ENCODE data around the gene POLA1.

POLA1 gene

DNA sequence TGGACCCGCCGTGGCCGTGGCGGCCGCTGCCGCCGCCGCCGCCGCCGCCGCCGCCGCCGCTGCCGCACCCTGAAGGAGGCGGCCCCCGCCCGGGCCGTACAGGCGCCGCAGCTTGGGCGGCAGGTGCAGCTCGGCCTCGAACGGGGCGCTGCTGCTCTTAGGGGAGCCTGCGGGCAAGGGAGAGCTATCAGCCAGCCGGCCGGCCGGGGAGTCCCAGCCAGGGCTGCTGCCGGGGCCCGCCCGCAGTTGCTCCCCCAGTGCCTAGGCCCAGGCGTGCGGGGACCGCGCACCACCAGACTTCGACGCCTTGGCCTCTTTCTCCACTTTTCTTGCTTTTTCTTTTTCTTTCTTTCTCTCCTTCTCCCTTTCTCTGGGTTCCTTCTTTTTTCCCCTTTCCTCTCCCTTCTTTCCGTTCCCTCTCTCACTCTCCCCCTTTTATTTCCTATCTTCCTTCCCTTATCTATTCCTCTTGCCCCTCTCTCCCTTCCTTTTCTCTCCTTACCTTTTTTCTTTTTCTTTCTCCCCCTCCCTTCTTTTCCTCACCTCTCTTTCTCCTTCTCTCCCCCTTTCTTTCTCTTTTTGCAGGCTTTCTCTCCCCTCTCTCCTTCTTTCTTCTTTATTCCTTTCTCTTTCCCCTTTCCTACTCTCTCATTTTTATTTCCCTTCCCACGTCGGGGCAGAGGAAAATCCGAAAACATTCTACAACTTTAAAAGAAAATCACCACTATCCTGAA lies 320.1 kb downstream of the POLA1 start:
- no peak for DNase-seq

DNA sequence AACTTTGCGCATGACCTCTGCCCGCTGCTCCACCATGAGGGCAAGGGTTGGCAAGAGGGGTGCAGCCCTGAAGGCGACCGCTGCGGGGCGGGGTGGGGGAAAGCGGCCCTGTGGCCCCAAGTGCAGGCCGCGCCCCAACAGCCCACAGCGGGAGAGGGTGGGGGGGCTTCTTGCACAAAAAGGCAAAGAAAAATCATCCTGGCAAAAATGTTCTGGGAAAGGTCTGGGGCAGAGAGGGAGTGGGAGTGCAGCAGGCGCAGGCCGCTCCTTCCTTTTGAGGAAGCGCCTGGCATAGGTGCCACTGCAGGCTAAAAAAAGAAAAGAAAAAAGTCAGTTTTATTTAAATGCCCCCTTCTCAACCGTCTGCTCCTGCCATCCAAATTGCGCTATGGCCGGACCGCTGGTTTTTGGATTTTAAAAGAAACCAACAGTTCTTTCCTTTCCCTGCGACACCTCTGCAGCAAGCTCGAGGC lies 320.7 kb downstream of the POLA1 start:
- DNase-seq, result no peak

DNA sequence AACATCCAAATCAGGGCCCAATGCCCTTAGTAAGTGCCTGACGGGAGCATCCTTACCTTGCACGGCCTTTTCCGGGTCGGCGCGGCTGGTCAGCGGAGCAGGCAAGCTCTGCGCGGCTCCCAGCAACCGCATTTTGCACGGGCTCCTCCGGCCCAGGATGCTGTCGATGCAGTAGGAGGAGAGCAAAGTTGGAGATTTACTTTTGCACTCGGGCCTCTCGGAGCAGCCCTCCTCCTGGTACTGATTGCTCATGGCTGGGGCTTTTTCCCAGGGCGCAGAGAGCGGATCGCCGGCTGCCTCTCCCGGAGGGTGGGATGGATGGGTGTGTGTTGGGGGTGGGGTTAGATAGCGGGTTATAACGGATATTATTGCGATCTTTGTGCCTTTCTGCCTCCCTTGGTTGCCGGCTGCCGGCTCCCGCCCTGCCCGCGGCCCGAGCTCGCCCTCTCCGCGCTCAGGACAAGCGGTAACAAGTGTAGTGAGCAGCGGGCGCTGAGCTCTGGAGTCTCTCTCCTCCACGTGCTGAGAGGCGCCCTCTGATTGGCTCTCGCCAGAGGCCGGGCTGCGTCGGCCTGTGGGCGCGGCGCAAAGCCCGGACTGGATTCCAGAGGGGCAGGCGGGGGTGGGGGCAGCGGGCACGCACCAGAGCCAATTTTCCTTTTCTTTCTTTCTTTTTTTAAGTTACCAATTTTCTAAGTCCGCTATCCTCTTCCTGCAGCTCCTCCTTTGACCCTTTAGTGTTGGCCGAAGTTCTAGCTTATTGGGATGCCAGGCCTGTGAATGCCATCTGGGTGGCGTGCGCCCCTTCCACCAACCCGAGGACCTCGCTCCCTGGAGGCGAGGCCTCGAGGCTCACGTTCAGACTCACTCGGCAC lies 322.0 kb downstream of the POLA1 start, which contains the start of gene ARX:
TSS of gene ARX (minus strand) at position 480 of the 875 bp plus-strand sequence. CDS start at position 252, 228 bp downstream.
- DNase-seq, result no peak

DNA sequence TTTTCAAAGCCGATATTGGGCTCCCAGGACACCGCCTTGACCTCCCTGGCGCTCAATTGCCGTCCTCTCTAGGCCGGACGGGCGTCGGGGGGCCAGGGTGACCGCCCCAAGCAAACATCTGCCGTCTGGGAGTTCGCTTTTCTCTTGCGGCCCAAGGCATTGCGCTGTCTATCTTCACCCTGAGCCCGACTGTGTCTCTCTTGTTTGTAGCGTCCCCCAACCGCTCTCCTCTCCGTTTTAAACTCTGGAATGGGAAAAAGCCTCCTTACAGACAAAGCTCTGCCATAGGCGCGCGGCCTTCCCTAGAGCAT lies 322.6 kb downstream of the POLA1 start:
- no peak for DNase-seq

GRCh38 chrX:25016938-25017598 lies 323.4 kb downstream of the POLA1 start:
- DNase-seq, result no peak

GRCh38 chrX:25017667-25018247 lies 324.0 kb downstream of the POLA1 start:
- no peak for DNase-seq

DNA sequence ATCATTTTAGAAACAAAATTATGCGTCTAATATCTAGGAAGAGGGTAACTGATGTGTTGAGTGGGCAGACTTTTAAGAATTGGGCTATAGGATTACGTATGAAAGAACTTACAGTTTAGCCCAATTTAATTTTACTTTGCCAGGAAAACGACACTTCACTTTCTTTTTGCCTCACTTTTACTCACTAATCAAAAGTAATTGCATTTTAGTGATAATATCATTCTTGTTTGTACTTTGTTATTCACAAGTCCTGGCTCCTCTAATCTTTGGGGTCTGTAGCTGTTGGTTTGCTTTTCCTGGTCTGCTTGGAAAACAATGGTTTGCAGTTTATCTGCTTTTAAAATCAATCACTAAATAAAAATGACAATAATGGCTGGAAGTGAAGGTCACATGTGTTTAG lies 325.0 kb downstream of the POLA1 start:
- no peak for DNase-seq

DNA sequence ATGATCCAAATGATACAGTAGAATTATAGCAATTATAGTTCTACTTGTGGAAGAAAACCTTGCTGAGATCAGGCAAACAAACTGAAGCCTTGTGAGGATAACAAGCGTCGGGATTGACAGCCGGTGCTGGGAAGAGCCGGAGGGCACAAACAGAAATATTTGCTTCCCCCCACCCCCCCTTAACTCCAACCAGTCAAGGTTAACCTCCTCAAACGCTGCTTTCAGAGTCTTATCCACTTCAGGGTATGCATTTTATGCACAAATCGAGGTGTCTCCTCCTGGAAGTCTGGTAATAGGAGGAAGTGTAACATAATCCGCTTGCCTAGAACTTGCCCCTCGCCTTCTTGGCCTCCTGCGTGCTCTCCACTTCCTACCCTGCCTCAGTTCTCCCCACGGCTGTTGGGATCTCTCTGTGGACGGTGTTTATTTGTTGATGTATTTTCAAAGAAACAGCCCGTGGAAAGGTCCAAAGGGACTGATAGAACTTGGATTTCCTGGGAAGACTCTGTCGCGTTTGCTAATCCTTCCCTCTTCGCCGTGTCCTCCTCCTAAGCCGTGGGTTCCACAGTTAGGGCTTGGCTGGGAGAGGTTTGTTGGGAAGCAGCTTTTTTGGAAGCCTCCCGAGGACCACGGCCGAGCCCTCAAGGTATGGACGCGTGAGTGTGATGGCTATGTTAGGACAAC lies 326.1 kb downstream of the POLA1 start:
- DNase-seq, result no peak

- no peak for DNase-seq
Measured at GRCh38 chrX:25020391-25020904, 326.7 kb downstream of the POLA1 start.

DNA sequence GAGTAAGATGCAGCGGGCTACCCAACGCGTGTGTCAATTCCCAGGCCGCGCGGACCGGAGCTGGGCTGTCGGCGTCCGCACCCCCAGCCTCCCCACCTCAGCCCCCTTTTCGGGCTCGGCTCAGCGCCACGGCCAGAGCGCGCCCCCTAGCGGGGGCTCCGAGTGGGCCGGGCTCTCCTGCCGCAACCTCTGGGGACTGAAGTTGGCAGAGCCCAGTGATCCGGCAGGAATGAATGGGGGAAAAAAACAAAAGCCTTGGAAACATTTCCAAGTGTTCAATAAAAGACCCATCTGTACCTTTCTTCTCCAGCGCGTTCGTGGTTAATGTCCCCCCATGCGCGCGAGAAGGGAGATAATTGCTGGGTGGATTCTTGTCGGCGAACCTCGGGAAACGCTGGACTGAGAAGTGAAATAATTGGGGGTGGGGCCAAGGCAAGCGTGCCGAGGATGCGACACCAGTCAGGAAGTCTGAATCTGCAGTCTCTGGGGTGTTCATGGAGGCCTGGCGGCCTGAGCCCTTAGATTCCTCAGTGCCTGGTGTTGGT lies 327.3 kb downstream of the POLA1 start:
- DNase-seq, result no peak

DNA sequence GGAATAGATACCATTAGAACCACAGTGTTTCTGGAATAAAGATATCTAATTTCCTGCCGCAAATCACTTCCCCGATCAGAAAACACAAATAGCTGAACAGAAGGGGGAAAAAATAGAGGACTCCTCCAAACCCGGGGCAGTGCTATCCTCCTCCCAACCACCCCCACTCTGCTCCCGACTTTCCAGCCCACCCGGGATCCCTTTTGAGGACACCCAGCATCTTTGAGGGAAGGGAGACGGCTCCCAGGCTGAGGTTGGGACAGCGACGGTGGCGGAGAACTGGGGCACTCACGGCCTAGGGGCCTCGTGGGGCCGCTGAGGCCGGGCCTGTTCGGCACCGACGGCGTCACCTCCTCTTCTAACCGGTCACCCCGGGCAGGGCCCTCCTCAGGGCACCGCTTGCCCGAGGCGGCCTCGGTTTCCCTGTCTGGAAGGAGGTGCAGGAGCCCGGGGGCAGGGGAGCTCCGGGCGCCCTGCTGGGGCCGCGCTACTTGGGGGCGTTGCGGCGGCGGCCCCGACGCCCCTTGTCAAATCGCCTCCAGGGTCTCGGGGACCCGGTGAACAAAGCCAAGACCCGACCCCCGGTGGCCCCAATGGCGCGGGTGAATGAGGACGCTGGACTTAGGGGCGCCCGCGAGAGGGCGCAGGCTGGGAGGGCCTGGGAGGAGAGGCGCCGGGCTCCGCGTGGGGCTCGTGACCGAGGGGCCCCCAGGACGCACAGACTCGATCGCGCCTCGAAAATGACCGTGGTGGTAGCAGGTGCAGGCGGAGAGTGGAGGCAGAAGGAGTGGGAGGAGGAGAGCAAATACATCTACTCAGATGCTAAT lies 329.0 kb downstream of the POLA1 start:
- no peak for DNase-seq

- no peak for DNase-seq
Measured at GRCh38 chrX:25023908-25024307, 330.2 kb downstream of the POLA1 start.

DNA sequence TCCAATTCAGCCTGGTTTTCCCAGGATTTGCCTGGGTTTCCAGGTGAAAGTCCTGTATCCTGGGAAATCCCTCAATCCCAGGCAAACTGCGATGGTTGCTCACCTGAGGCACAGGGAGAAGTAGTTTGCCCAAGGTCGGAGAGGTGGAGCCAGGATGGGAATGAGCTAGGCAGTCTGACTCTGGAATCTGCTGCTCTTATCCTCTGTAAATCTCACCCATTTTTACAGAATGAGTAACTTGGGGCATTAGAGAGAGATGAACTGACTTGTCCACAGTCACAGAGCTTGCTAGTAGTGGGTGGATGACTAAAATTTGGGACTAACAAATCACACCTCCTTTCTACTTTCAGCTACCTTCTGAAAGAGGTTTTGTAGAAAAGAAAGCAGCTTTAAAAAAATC lies 331.9 kb downstream of the POLA1 start:
- DNase-seq, result no peak

DNA sequence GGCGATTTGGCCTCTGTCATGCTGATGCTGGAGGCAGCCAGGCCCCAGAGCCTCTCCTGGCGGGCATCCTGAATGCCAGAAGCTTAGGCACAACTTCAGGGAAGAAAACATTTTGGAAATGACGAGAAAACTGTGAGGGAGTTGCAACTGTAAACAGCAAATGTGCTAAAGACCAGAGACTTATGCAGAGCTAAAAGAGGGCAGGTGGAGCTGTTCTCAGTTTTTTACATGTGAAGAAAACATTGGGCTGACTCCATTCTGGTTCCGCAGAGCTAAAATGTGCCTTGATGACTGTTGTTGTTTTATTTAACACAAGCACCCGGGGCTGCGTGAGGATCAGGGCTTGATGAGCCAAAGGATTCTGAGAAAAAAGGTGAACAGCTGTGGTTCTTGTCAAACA lies 332.9 kb downstream of the POLA1 start:
- DNase-seq, result no peak

GRCh38 chrX:25028726-25029125 lies 335.0 kb downstream of the POLA1 start:
- DNase-seq, result no peak

- no peak for DNase-seq
Measured at GRCh38 chrX:25029288-25029825, 335.6 kb downstream of the POLA1 start.

DNA sequence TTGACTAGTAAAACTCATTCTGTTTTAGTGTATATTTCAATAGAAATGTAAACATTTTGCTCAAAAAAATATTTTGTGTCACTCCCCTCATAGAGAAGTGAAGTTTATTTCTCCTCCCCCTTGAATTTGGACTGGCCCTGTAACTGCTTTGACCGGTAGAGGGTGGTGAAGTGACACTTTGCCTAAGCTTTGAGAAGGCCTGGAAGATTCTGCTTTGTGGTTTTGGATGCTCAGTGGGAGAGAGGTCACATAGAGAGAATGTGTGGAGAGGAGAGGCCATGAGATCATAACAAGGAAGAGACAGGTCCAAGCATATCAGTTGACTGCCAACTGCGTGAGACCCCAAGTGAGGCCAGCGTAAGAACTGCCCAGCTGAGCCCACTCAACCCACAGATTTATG lies 341.2 kb downstream of the POLA1 start:
- DNase-seq, result peak; percentile 25

- DNase-seq, result no peak
Measured at GRCh38 chrX:25039036-25039435, 345.3 kb downstream of the POLA1 start.

GRCh38 chrX:25043192-25043591 lies 349.5 kb downstream of the POLA1 start:
- peak; percentile 14 for DNase-seq

Data from MV-4-11 (cell line).